Adrenal gland (tissue), 12 donors: ENCODE results near the gene PIEZO1. TPM values are rescaled to one million over a fixed set of nuclear protein-coding genes. Genes with fewer than 3 reads are reported as not detected.
A peak's percentile ranks its signal among the peaks of the same experiment; 100 is the strongest.

Experiments used
- DNase-seq, 7 donors: peaks; one replicate each; pipeline ENCODE4 v3.0.0-alpha.2; 2019 to 2020
- H3K27ac ChIP-seq, 5 donors: fragments of 200-600 bp; sonication (generic) in 4 of 5; 1 replicate in 3 of 5; 2 replicates in 2 of 5; pipeline versions ENCODE4 v1.5.1 to v1.8.0; 2016 to 2020; ENCODE audit warnings: mild to moderate bottlenecking in 1 of 5
- H3K27me3 ChIP-seq: fragments of 200-600 bp; 2 replicates; pipeline ENCODE4 v1.8.0; 2021
- H3K36me3 ChIP-seq, 2 donors: fragments of 200-600 bp; replicated peaks in 1 of 2; 1 replicate in 1 of 2; 2 replicates in 1 of 2; pipeline versions ENCODE4 v1.5.1 to v1.8.0; 2018 to 2022
- H3K4me1 ChIP-seq, 2 donors: fragments of 200-600 bp; replicated peaks in 1 of 2; 1 replicate in 1 of 2; 2 replicates in 1 of 2; pipeline versions ENCODE4 v1.5.1 to v1.8.0; 2018 to 2021
- H3K4me3 ChIP-seq, 4 donors: fragments of 200-600 bp; sonication (generic) in 3 of 4; one replicate each; pipeline ENCODE4 v1.5.1; 2016 to 2018
- H3K9me3 ChIP-seq, 3 donors: fragments of 200-600 bp; sonication (generic) in 1 of 3; replicated peaks in 1 of 3; 1 replicate in 2 of 3; 2 replicates in 1 of 3; pipeline versions ENCODE4 v1.5.1 to v1.8.0; 2016 to 2021
- POLR2A ChIP-seq, 2 donors: fragments of 450-650 bp; IDR thresholded peaks; one replicate each; pipeline ENCODE4 v1.6.1; 2017; ENCODE audit warnings: antibody characterized with exemption in 2 of 2, mild to moderate bottlenecking in 2 of 2, moderate library complexity in 1 of 2
- WGBS, 4 donors: extraction: QIAGEN DNeasy Blood & Tissue Kit in 2 of 4; methylation state at CpG; one replicate each; pipeline versions ENCODE4 v1.1.5 to v1.1.7; 2013 to 2017; 5-methylcytosine and 5-hydroxymethylcytosine counted together
- intact Hi-C, 2 donors: fragments of 100-400 bp; cut with DNase I; formaldehyde crosslinking; loops; one replicate each; pipeline versions ENCODE4 v1.14.1 to v1.15.0; 2022 to 2023
- polyA plus RNA-seq, 3 donors: library from polyadenylated mRNA; stranded (reverse); fragments of 200-250 nt in 2 of 3; fragments of 350-450 nt in 1 of 3; fragmentation: Illumina TruSeq in 1 of 3; extraction: RNeasy Lipid Tissue Mini Kit (QIAGEN cat#74804) in 1 of 3; gene quantifications; one replicate each; pipeline ENCODE4 v1.2.3, GENCODE V29; 2013 to 2014
- total RNA-seq, 9 donors: library from RNA; depleted of rRNA in 4 of 9; stranded (reverse); fragments of >200 nt in 4 of 9; fragments of 120-200 nt in 1 of 9; fragmentation: NEBNext Ultra II Directional in 1 of 9; extraction: Animal tissue kit (Norgen Biotek cat#: 25700) in 1 of 9; gene quantifications; one replicate each; pipeline versions ENCODE4 v1.1.0 to v1.2.4, GENCODE V29; 2013 to 2023
- TF ChIP-seq, protein P1 (sequence below), 6 experiments: fragments of 450-650 bp in 4 of 6; fragments of 200-600 bp in 2 of 6; sonication (generic) in 1 of 6; IDR thresholded peaks; 1 replicate in 5 of 6; 2 replicates in 1 of 6; pipeline versions ENCODE4 v1.5.1 to v1.8.0; 2016 to 2021; ENCODE audit warnings: antibody characterized with exemption in 6 of 6, mild to moderate bottlenecking in 2 of 6, moderate library complexity in 1 of 6
- donor health status: healthy with polysubstance abuse.
- donor health status: Bipolar disorder and iron deficiency.
- donor health status: DM: yes; HTN: yes; CAD: no.
- donor health status: DM: no; HTN: no; CAD: no.
- donor health status: DM: no; HTN: no; CAD: no.
- donor health status: DM: yes; HTN: yes; CAD: no.

The PIEZO1 gene
- total and polyA plus RNA-seq, 12 donors: 7.9 to 327 (median 92.4) TPM

- TF ChIP-seq, protein P1, sequence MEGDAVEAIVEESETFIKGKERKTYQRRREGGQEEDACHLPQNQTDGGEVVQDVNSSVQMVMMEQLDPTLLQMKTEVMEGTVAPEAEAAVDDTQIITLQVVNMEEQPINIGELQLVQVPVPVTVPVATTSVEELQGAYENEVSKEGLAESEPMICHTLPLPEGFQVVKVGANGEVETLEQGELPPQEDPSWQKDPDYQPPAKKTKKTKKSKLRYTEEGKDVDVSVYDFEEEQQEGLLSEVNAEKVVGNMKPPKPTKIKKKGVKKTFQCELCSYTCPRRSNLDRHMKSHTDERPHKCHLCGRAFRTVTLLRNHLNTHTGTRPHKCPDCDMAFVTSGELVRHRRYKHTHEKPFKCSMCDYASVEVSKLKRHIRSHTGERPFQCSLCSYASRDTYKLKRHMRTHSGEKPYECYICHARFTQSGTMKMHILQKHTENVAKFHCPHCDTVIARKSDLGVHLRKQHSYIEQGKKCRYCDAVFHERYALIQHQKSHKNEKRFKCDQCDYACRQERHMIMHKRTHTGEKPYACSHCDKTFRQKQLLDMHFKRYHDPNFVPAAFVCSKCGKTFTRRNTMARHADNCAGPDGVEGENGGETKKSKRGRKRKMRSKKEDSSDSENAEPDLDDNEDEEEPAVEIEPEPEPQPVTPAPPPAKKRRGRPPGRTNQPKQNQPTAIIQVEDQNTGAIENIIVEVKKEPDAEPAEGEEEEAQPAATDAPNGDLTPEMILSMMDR (IDR thresholded peaks at IDR 0.05): no peak
- TF ChIP-seq POLR2A (IDR thresholded peaks at IDR 0.05): no peak
- intact Hi-C loops: no loop called here
- WGBS, 4 donors: 62 to 81% (median 69%) methylated on average over 6 to 13 of the region's 13 CpGs
- Histone ChIP-seq H3K27me3 (peaks cover 16% of the 10 kb centered on the region), H3K36me3 (no peaks in the 10 kb centered on the region), H3K4me1 (peaks cover 0 to 4% of the 10 kb centered on the region in 2 donors), H3K9me3 (no peaks in the 10 kb centered on the region), H3K27ac (no peak overlapping the region), H3K4me3 (no peak overlapping the region)
- no peak for DNase-seq
Measured at GRCh38 chr16:88677721-88678120, 107.3 kb downstream of the PIEZO1 start.

DNA sequence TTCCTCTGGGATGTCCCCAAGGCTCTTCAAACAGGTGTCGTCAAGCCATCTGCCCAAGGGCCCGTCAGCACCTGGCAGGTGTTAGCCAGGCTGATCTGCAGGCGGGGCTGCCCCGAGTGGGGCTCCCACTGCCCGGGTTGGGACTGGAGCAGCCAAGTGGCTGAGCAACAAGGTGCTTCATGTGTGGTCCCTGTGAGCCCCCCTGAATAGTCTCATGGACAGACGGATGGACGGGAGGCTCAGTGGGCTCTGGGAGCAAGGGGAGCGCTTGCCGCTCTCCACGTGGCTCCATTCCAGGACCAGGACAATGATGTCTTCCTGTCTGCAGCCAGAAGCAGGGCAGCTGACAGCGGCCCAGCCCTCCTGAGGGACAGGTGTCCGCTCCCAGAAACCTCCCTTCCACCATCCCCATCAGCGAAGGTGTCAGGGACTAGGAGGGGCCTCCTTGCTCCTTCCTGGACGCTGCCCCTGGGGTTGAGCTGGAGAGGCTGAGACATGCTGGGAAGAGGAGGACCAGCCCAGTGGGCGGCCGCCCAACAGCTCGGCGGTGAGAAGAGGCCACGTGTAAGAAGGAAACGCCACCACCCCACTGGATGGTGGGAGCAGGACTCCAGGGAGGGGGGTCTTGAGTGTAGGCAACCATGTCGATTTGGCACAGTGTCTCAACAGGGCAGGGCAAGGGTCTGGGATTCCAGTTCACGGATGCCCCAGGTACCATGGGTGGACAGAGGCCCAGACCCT lies 108.3 kb downstream of the PIEZO1 start:
- WGBS, 4 donors: 74 to 86% (median 82%) methylated on average over 15 to 22 of the region's 22 CpGs
- TF ChIP-seq POLR2A (IDR thresholded peaks at IDR 0.05): no peak
- TF ChIP-seq, protein P1 (IDR thresholded peaks at IDR 0.05): no peak
- Histone ChIP-seq H3K4me3 (no peak overlapping the region), H3K4me1 (peaks cover 0 to 4% of the 10 kb centered on the region in 2 donors), H3K9me3 (no peaks in the 10 kb centered on the region), H3K27me3 (peaks cover 11% of the 10 kb centered on the region), H3K36me3 (no peaks in the 10 kb centered on the region), H3K27ac (no peak overlapping the region)
- no peak for DNase-seq
- intact Hi-C loops: no loop called here

GRCh38 chr16:88673716-88674379 lies 111.2 kb downstream of the PIEZO1 start:
- no peak overlapping the region for H3K27ac ChIP-seq
- 86 to 94% (median 92%) methylated on average over 17 to 19 of the region's 19 CpGs for WGBS, 4 donors
- H3K4me1 ChIP-seq: no peaks in the 10 kb centered on the region
- H3K27me3 ChIP-seq: peaks cover 11% of the 10 kb centered on the region
- no peak overlapping the region for H3K4me3 ChIP-seq
- H3K9me3 ChIP-seq: no peaks in the 10 kb centered on the region
- TF ChIP-seq POLR2A (IDR thresholded peaks at IDR 0.05): no peak
- TF ChIP-seq, protein P1 (IDR thresholded peaks at IDR 0.05): no peak
- H3K36me3 ChIP-seq: no peaks in the 10 kb centered on the region
- intact Hi-C loops: no loop called here
- no peak for DNase-seq

GRCh38 chr16:88672776-88673175 lies 112.2 kb downstream of the PIEZO1 start:
- Histone ChIP-seq H3K36me3 (no peaks in the 10 kb centered on the region), H3K27ac (no peak overlapping the region), H3K27me3 (peaks cover 5% of the 10 kb centered on the region), H3K4me3 (no peak overlapping the region), H3K4me1 (no peaks in the 10 kb centered on the region), H3K9me3 (no peaks in the 10 kb centered on the region)
- no peak for TF ChIP-seq POLR2A (IDR thresholded peaks at IDR 0.05)
- TF ChIP-seq, protein P1 (IDR thresholded peaks at IDR 0.05): peak in 1 of 6 experiments; percentile 5
- 60 to 81% (median 77%) methylated on average over 7 to 11 of the region's 11 CpGs for WGBS, 4 donors
- DNase-seq: no peak
- intact Hi-C loops: no loop called here
